Duodenal mucosa (tissue), 2 donors: ENCODE data around the gene BRCA2.
A peak's percentile ranks its signal among the peaks of the same experiment; 100 is the strongest.

ENCODE experiments used
- H3K27ac ChIP-seq: one replicate; pipeline ENCODE4 v1.7.0; 2013; ENCODE audit warnings: low read depth, low read length
- H3K27me3 ChIP-seq, 2 donors: one replicate each; pipeline ENCODE4 v1.7.0; 2013; ENCODE audit warnings: low read length in 2 of 2, control low read depth in 1 of 2; ENCODE audit not compliant: insufficient read depth in 2 of 2, control insufficient read depth in 1 of 2
- H3K36me3 ChIP-seq, 2 donors: one replicate each; pipeline ENCODE4 v1.7.0; 2013; ENCODE audit warnings: low read length in 2 of 2, control low read depth in 1 of 2; ENCODE audit not compliant: insufficient read depth in 2 of 2, control insufficient read depth in 1 of 2
- H3K4me1 ChIP-seq, 2 donors: one replicate each; pipeline ENCODE4 v1.7.0; 2013; ENCODE audit warnings: low read length in 2 of 2, control low read depth in 1 of 2; ENCODE audit not compliant: insufficient read depth in 2 of 2, control insufficient read depth in 1 of 2
- H3K4me3 ChIP-seq, 2 donors: one replicate each; pipeline ENCODE4 v1.7.0; 2013; ENCODE audit warnings: low read length in 2 of 2, low read depth in 1 of 2
- H3K9ac ChIP-seq, 2 donors: one replicate each; pipeline ENCODE4 v1.7.0; 2013; ENCODE audit warnings: low read length in 2 of 2, low read depth in 1 of 2
- H3K9me3 ChIP-seq, 2 donors: one replicate each; pipeline ENCODE4 v1.7.0; 2013; ENCODE audit warnings: low read length in 2 of 2, control low read depth in 1 of 2; ENCODE audit not compliant: control insufficient read depth in 1 of 2

Gene BRCA2, protein sequence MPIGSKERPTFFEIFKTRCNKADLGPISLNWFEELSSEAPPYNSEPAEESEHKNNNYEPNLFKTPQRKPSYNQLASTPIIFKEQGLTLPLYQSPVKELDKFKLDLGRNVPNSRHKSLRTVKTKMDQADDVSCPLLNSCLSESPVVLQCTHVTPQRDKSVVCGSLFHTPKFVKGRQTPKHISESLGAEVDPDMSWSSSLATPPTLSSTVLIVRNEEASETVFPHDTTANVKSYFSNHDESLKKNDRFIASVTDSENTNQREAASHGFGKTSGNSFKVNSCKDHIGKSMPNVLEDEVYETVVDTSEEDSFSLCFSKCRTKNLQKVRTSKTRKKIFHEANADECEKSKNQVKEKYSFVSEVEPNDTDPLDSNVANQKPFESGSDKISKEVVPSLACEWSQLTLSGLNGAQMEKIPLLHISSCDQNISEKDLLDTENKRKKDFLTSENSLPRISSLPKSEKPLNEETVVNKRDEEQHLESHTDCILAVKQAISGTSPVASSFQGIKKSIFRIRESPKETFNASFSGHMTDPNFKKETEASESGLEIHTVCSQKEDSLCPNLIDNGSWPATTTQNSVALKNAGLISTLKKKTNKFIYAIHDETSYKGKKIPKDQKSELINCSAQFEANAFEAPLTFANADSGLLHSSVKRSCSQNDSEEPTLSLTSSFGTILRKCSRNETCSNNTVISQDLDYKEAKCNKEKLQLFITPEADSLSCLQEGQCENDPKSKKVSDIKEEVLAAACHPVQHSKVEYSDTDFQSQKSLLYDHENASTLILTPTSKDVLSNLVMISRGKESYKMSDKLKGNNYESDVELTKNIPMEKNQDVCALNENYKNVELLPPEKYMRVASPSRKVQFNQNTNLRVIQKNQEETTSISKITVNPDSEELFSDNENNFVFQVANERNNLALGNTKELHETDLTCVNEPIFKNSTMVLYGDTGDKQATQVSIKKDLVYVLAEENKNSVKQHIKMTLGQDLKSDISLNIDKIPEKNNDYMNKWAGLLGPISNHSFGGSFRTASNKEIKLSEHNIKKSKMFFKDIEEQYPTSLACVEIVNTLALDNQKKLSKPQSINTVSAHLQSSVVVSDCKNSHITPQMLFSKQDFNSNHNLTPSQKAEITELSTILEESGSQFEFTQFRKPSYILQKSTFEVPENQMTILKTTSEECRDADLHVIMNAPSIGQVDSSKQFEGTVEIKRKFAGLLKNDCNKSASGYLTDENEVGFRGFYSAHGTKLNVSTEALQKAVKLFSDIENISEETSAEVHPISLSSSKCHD (N-terminal part only)

DNA sequence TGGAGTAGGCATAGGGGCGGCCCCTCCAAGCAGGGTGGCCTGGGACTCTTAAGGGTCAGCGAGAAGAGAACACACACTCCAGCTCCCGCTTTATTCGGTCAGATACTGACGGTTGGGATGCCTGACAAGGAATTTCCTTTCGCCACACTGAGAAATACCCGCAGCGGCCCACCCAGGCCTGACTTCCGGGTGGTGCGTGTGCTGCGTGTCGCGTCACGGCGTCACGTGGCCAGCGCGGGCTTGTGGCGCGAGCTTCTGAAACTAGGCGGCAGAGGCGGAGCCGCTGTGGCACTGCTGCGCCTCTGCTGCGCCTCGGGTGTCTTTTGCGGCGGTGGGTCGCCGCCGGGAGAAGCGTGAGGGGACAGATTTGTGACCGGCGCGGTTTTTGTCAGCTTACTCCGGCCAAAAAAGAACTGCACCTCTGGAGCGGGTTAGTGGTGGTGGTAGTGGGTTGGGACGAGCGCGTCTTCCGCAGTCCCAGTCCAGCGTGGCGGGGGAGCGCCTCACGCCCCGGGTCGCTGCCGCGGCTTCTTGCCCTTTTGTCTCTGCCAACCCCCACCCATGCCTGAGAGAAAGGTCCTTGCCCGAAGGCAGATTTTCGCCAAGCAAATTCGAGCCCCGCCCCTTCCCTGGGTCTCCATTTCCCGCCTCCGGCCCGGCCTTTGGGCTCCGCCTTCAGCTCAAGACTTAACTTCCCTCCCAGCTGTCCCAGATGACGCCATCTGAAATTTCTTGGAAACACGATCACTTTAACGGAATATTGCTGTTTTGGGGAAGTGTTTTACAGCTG lies at the start of gene BRCA2, which contains the start of gene ZAR1L:
Gene BRCA2, plus strand, starts transcription at position 271 of the 790 bp plus-strand sequence. CDS start 953 bp downstream, outside the sequence.
Gene ZAR1L, minus strand, starts transcription at position 126 of the 790 bp plus-strand sequence. CDS start 3,438 bp downstream, outside the sequence.
- peak within 1 kb of the TSS; percentile 94 to 95 for H3K9ac ChIP-seq
- H3K4me1 ChIP-seq, result peaks cover 0 to 13% of the 10 kb centered on the region in 2 donors
- H3K27ac ChIP-seq, result peak within 1 kb of the TSS; percentile 95
- no peaks in the 10 kb centered on the region for H3K27me3 ChIP-seq
- no peaks in the 10 kb centered on the region for H3K9me3 ChIP-seq
- H3K4me3 ChIP-seq, result peak within 1 kb of the TSS; percentile 82 to 99
- peaks cover 0 to 3% of the 10 kb centered on the region in 2 donors for H3K36me3 ChIP-seq

DNA sequence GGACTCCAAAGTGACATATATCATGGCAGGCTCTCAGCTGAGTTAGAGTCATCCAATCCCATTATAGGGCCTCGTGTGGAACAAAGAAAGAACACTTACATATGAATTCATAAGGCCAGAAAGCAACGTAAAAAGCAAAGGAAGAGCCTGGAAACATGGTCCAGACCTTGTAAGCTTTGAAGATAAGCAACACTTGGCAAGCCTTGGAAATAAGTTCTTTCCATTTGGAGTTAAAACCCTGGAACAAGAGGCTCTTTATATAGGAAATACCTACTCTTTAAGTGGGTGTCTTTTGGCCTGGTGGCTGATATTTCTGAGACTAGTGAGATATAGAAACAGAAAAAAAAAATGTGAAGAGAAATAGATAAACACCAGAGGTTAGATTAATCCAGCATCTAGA lies 49.6 kb upstream of the BRCA2 start:
- no peak overlapping the region for H3K9ac ChIP-seq
- no peak overlapping the region for H3K27ac ChIP-seq
- no peaks in the 10 kb centered on the region for H3K9me3 ChIP-seq
- no peaks in the 10 kb centered on the region for H3K27me3 ChIP-seq
- no peaks in the 10 kb centered on the region for H3K4me1 ChIP-seq
- no peak overlapping the region for H3K4me3 ChIP-seq
- peaks cover 3 to 4% of the 10 kb centered on the region in 2 donors for H3K36me3 ChIP-seq

DNA sequence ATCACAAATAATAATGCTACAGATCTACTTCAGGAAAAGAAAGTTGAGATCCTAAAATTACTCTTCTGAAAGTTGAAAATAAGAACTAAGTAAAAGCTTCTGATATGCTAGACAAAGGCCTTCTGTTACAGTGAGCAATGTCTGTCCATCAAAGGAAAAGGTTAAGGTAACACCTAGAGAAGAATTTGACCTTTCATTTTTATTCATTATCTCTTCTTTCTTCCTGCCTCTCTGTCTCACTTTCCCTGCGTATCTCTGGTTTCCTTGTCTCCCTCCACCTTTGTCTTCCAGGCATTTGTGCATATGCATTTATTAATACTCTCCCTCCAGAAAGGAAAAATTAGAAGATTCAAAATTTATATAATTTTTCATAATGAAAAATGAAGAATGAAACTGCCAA lies 49.2 kb upstream of the BRCA2 start:
- H3K9me3 ChIP-seq, result no peaks in the 10 kb centered on the region

DNA sequence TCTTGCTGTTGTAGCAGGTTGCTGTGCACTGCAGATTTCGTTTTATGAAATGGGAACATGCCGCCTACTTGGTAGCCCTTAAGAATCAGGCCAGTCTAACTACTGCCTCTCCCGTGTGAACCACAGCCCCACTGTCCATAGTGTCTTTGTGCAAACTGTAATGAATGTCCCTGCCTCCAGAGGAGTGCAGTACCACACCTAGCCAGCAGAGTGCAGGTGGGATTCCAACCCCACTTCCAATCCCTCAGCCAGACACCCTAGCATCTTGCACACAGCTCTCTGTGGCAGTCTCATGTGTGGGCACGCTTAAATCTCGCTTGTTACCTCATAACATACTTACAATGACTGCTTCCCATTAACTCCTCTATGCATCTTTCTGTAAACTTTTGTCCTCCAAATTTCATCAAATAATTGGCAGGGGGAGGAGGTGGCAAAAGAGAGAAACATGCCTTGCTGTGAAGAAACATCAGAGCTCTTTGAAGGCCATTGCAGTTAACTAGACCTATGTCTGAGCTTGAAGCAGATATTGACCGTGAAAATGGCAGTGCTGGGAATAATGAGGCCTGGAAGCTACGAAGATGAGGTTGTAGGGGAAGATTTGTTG lies 47.4 kb upstream of the BRCA2 start:
- Histone ChIP-seq H3K27ac (no peak overlapping the region), H3K27me3 (no peaks in the 10 kb centered on the region), H3K4me1 (no peaks in the 10 kb centered on the region), H3K9ac (no peak overlapping the region), H3K9me3 (no peaks in the 10 kb centered on the region), H3K36me3 (peaks cover 3 to 4% of the 10 kb centered on the region in 2 donors), H3K4me3 (no peak overlapping the region)

More for the DNA sequence above, 49.2 kb upstream of the BRCA2 start:
- no peak overlapping the region for H3K27ac ChIP-seq
- H3K4me1 ChIP-seq, result no peaks in the 10 kb centered on the region
- H3K27me3 ChIP-seq, result no peaks in the 10 kb centered on the region
- H3K4me3 ChIP-seq, result no peak overlapping the region
- no peak overlapping the region for H3K9ac ChIP-seq
- H3K36me3 ChIP-seq, result peaks cover 3 to 4% of the 10 kb centered on the region in 2 donors

DNA sequence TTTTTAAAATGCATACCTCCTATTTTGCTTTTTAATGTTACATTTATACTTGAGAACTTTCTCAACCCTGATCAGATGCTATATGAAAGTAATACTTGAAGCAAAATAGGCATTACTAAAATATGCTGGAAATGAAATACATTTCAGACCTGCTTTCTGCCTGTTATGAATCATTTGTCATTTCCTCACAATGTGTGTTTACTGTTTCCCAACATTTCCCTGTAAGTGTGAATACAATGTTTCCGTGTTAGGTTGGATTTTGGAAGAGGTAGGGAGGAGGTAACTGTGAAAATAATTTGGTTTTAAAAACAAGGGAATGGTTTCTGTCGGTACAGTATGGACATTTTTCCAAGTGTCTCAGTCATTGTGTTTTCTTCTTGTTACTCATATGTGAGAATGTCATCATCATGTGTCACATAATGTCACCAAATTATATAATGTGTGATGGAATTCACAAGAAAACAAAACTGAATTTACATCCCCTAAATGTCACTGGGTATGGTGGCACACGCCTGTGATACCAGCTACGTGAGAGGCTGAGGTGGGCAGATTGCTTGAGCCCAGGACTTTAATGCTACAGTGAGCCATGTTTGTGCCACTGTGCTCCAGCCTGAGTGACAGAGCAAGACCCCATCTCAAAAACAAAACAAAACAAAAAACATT lies 43.2 kb upstream of the BRCA2 start:
- no peaks in the 10 kb centered on the region for H3K27me3 ChIP-seq

DNA sequence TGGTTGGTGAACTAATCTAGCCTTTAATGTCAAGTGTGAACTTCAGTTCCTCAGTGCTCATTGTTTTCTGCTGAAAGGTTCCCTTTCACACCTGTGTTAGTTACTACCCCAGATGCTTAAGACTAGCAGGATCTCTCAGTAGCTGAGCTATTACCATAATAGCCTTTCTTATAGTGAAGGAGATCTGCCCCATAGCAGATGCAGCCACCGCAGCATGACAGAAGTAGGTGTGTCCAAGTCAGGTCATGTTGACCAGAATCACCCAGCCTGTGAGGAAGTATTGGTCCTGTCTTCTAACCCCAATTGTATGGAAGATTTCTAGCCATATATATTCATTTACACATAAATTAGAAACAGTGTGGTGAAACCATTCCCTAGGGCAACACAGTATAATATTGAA lies 37.5 kb upstream of the BRCA2 start:
- H3K9ac ChIP-seq, result no peak overlapping the region
- H3K27ac ChIP-seq, result no peak overlapping the region
- peaks cover 4 to 5% of the 10 kb centered on the region in 2 donors for H3K36me3 ChIP-seq
- H3K4me3 ChIP-seq, result no peak overlapping the region
- no peaks in the 10 kb centered on the region for H3K4me1 ChIP-seq
- H3K9me3 ChIP-seq, result no peaks in the 10 kb centered on the region
- no peaks in the 10 kb centered on the region for H3K27me3 ChIP-seq

More for the DNA sequence above, 43.2 kb upstream of the BRCA2 start:
- H3K27ac ChIP-seq, result no peak overlapping the region
- H3K36me3 ChIP-seq, result peaks cover 0 to 8% of the 10 kb centered on the region in 2 donors
- H3K4me1 ChIP-seq, result no peaks in the 10 kb centered on the region
- no peaks in the 10 kb centered on the region for H3K9me3 ChIP-seq
- no peak overlapping the region for H3K4me3 ChIP-seq
- H3K9ac ChIP-seq, result no peak overlapping the region

DNA sequence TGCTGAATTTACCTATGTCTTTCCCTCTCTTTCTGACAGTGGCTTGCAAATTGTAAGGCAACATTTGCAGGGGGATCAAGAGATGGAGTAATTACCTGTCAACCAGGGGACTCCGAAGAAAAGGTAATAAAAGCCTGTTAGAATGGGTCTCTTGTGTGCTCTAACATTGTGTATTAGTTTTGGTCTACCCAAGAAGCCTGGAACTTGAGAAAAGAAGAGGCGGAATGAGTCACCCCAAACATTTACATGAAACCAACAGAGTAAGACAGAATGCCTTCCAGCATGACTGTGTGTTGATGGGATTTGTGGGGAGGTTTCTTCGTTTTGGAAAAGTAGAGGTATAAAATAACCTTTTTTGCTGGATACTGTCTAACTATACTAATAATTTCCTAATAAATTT lies 36.9 kb upstream of the BRCA2 start:
- peaks cover 4 to 5% of the 10 kb centered on the region in 2 donors for H3K36me3 ChIP-seq
- no peaks in the 10 kb centered on the region for H3K9me3 ChIP-seq
- no peaks in the 10 kb centered on the region for H3K4me1 ChIP-seq
- H3K4me3 ChIP-seq, result no peak overlapping the region
- H3K9ac ChIP-seq, result no peak overlapping the region
- H3K27me3 ChIP-seq, result no peaks in the 10 kb centered on the region
- H3K27ac ChIP-seq, result no peak overlapping the region

DNA sequence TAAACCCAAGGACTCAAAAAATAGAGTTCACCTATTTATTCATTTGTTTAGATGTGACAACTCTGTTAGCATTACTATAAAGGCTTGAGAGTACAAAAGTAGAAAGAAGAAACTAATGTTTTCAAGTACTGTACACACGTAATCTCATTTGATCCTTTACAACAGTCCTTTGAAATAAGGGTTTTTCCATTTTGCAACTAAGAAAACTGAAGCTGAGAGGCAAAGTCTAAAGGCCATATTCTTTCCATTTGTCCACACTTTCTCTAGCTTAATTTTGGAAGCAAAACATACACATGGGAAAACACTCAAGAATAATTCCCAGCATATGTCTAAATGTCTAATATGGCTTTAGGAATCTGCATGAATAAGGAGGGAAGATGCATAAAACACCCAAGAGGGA lies 34.2 kb upstream of the BRCA2 start:
- no peaks in the 10 kb centered on the region for H3K27me3 ChIP-seq
- H3K9ac ChIP-seq, result no peak overlapping the region
- H3K36me3 ChIP-seq, result peaks cover 0 to 5% of the 10 kb centered on the region in 2 donors
- H3K9me3 ChIP-seq, result no peaks in the 10 kb centered on the region
- no peak overlapping the region for H3K4me3 ChIP-seq
- H3K4me1 ChIP-seq, result no peaks in the 10 kb centered on the region
- H3K27ac ChIP-seq, result no peak overlapping the region
